Skeletal muscle tissue (tissue), 4 donors: ENCODE results near the gene CYP2S1. TPM values are rescaled to one million over a fixed set of nuclear protein-coding genes. Genes with fewer than 3 reads are reported as not detected.

Experiments
- H3K27ac ChIP-seq: one replicate; pipeline ENCODE4 v1.7.0; 2013; ENCODE audit warnings: mild to moderate bottlenecking, low read depth, low read length, inconsistent platforms
- H3K27me3 ChIP-seq, 3 donors: one replicate each; pipeline ENCODE4 v1.7.0; 2013; ENCODE audit warnings: low read length in 3 of 3; ENCODE audit not compliant: control insufficient read depth in 3 of 3, insufficient read depth in 3 of 3
- H3K36me3 ChIP-seq, 3 donors: one replicate each; pipeline ENCODE4 v1.7.0; 2013; ENCODE audit warnings: low read length in 3 of 3; ENCODE audit not compliant: control insufficient read depth in 3 of 3, insufficient read depth in 3 of 3
- H3K4me1 ChIP-seq, 3 donors: one replicate each; pipeline ENCODE4 v1.7.0; 2013; ENCODE audit warnings: low read length in 3 of 3, mild to moderate bottlenecking in 3 of 3; ENCODE audit not compliant: control insufficient read depth in 3 of 3, insufficient read depth in 3 of 3
- H3K4me3 ChIP-seq, 3 donors: one replicate each; pipeline ENCODE4 v1.7.0; 2013; ENCODE audit warnings: low read length in 3 of 3
- H3K9ac ChIP-seq, 3 donors: one replicate each; pipeline ENCODE4 v1.7.0; 2013; ENCODE audit warnings: low read length in 3 of 3, mild to moderate bottlenecking in 3 of 3, moderate library complexity in 2 of 3, low read depth in 1 of 3
- H3K9me3 ChIP-seq, 3 donors: one replicate each; pipeline ENCODE4 v1.7.0; 2013; ENCODE audit warnings: low read length in 3 of 3; ENCODE audit not compliant: control insufficient read depth in 3 of 3
- total RNA-seq: library from RNA; depleted of rRNA; stranded (reverse); fragments of >200 nt; gene quantifications from one replicate; pipeline ENCODE4 v1.2.3, GENCODE V29; 2014
- donor health status: Osteomylitis.

Gene CYP2S1
- total RNA-seq, 1 donor from 2014 or later = 1.6 TPM

- Histone ChIP-seq H3K27me3 (peaks cover 0 to 5% (median 3%) of the 10 kb centered on the region in 3 donors), H3K4me1 (no peaks in the 10 kb centered on the region), H3K9me3 (peaks cover 0 to 1% (median 0%) of the 10 kb centered on the region in 3 donors), H3K36me3 (peaks cover 9 to 37% (median 17%) of the 10 kb centered on the region in 3 donors), H3K9ac (no peak overlapping the region), H3K4me3 (no peak overlapping the region), H3K27ac (no peak overlapping the region)
These were observed 60.6 kb downstream of the CYP2S1 start for GRCh38 chr19:41253660-41254059.

- no peak overlapping the region for H3K4me3 ChIP-seq
- peaks cover 14 to 38% (median 17%) of the 10 kb centered on the region in 3 donors for H3K36me3 ChIP-seq
- no peak overlapping the region for H3K9ac ChIP-seq
- no peak overlapping the region for H3K27ac ChIP-seq
- H3K4me1 ChIP-seq = no peaks in the 10 kb centered on the region
- H3K9me3 ChIP-seq = peaks cover 0 to 4% (median 0%) of the 10 kb centered on the region in 3 donors
- H3K27me3 ChIP-seq = peaks cover 0 to 5% (median 3%) of the 10 kb centered on the region in 3 donors
These were observed 62.2 kb downstream of the CYP2S1 start for GRCh38 chr19:41255171-41255570.

Other genes with a start within 250 kb of the CYP2S1 start
- gene CYP2B6, start 201.9 kb upstream of the CYP2S1 start, total RNA-seq = not detected
- not detected for gene CYP2A13, start 104.8 kb upstream of the CYP2S1 start, total RNA-seq
- gene CYP2F1, start 78.8 kb upstream of the CYP2S1 start, total RNA-seq = not detected
- 35.0 TPM for gene AXL, start 26.0 kb downstream of the CYP2S1 start, total RNA-seq
- gene HNRNPUL1, start 71.2 kb downstream of the CYP2S1 start, total RNA-seq = 68.4 TPM
- 8.9 TPM for gene CCDC97, start 117.0 kb downstream of the CYP2S1 start, total RNA-seq
- 3.1 TPM for gene TGFB1, start 160.7 kb downstream of the CYP2S1 start, total RNA-seq
- 2.1 TPM for gene B9D2, start 170.9 kb downstream of the CYP2S1 start, total RNA-seq
- gene TMEM91, start 183.3 kb downstream of the CYP2S1 start, total RNA-seq = 2.1 TPM
- 13.0 TPM for gene EXOSC5, start 204.1 kb downstream of the CYP2S1 start, total RNA-seq
- 46.4 TPM for gene BCKDHA, start 204.6 kb downstream of the CYP2S1 start, total RNA-seq
- gene B3GNT8, start 234.2 kb downstream of the CYP2S1 start, total RNA-seq = 0.52 TPM
- gene DMAC2, start 246.7 kb downstream of the CYP2S1 start, total RNA-seq = 23.5 TPM
- not detected for gene ERICH4, start 249.9 kb downstream of the CYP2S1 start, total RNA-seq